NCI-H526 (cell line): ENCODE data around the gene SEMA4A.

Experiments
- DNase-seq, 2 experiments: peaks; one replicate each; lab custom pipeline; 2025; lab: John Stamatoyannopoulos, UW

The SEMA4A gene

GRCh38 chr1:156135930-156136871 lies 17.2 kb upstream of the SEMA4A start:
- no peak for DNase-seq

DNA sequence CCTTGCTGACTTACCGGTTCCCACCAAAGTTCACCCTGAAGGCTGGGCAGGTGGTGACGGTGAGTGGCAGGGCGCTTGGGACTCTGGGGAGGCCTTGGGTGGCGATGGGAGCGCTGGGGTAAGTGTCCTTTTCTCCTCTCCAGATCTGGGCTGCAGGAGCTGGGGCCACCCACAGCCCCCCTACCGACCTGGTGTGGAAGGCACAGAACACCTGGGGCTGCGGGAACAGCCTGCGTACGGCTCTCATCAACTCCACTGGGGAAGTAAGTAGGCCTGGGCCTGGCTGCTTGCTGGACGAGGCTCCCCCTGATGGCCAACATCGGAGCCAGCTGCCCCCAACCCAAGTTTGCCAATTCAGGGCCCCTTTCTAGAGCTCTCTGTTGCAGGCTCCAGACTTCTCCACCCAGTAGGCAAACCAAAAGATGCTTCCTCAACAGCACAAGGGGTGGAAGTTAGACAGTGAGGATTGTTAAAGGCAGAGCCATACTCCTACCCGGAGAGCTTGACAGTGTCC lies 16.4 kb upstream of the SEMA4A start:
- peak in 1 of 2 experiments; percentile 43 for DNase-seq

GRCh38 chr1:156138458-156138867 lies 14.9 kb upstream of the SEMA4A start:
- no peak for DNase-seq

DNA sequence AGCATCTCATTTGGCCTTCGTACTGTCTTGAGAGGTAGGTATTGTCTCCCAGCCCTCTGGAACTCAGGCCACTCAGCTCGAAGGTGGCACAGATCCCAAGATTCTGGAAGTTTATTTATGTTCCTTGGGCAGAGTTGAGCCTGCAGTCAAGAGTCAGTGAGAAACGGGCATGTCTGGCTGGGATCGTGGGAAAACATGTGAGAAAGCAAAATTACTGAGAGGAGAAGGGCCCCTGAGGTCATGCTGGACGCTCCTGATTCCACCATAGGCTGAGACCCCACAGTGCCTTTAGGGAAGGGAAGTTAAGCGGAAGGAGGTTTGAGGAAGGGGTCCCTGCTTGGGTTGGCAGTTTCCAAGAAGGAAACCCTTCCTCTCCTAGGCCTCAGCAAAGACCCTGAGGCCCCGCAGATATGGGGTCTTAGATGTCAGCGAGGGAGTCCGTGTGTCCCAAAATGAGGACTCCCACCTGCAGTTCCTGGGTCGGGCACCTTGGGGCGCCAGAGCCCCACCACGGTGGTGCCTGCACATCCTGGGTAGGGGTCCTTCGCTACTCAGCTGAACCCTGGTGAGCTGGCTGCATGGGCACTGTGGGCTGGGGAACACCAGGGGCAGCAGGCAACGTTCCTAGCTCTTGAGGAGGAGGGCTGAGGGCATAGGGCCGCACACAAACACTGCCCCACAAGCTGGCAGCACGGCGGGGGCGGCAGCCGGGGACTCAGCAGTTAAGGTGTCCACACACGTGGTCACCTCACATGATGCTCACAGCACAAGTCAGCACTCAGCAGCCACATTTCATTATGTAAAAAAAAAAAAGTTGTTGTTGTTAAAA lies 12.3 kb upstream of the SEMA4A start:
- DNase-seq = peak in 1 of 2 experiments; percentile 82

DNA sequence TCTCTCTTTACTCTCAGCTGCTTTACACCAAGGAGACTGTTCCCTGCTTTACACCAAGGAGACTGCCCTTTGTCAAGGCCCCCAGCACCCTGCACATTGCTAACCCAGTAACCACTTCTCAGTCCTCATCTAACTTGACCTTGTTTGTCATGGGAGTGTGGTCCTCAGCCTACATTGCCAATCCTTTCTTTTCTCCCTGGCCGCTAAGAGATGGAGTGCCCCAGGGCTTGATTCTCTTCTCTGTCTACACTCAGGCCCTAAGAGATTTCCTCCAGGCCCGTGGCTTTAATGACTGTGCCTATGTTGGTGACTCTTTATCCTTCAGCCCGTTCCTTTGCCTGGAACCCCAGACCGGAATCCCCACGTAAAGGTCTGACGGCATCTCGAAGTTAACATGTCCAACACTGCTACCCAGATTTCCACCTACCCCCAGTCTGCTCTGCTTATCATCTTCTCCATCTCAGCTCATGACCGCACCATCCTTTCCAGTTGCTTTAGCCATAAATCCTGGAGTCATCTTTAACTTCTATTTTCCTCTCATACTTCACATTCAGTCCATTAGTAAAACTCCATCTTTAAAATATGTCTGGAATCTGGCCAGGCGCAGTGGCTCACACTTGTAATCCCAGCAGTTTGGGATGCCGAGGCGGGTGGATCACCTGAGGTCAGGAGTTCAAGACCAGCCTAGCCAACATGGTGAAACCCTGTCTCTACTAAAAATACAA lies 9.5 kb upstream of the SEMA4A start:
- DNase-seq = no peak

GRCh38 chr1:156144742-156145141 lies 8.6 kb upstream of the SEMA4A start:
- no peak for DNase-seq

DNA sequence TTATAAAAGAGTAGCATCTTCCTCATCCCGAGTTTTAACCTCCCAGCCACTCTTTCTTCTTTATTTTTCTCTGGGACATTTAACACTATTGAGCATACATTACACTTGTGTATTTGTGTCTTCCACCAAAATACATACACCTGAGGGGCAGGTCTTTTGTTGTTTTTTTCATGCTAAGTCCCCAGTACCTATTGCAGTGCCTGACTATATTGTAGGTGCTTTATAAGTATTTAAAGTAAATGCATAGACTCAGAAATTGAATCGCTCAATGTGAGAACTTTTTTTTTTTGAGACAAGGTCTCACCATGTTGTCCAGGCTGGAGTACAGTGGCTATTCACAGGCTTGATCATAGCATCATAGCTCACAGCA lies 7.8 kb upstream of the SEMA4A start:
- no peak for DNase-seq

- DNase-seq = peak; percentile 95 to 96
These were observed 7.2 kb upstream of the SEMA4A start for GRCh38 chr1:156146020-156146768.

GRCh38 chr1:156146769-156147405 lies 6.5 kb upstream of the SEMA4A start:
- no peak for DNase-seq

DNA sequence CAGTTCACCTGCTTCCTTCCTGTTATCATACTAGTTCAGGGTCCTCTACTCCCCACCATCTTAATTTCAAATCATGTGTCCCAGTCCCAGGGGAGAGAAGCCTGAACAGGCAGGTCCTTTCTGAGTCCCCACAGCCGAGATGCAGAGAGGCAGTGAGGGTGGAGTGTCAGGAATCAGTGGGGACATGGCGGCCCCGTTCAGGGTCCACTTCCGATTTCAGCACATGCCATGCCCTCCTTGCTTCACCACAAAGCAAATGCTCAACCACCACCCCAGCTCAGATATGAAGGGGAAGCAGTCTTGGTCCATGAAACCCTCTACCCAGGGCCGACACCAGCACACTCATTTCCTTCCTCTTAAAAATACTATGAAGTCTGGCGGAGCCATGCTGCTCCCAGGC lies 5.2 kb upstream of the SEMA4A start:
- peak in 1 of 2 experiments; percentile 40 for DNase-seq

DNA sequence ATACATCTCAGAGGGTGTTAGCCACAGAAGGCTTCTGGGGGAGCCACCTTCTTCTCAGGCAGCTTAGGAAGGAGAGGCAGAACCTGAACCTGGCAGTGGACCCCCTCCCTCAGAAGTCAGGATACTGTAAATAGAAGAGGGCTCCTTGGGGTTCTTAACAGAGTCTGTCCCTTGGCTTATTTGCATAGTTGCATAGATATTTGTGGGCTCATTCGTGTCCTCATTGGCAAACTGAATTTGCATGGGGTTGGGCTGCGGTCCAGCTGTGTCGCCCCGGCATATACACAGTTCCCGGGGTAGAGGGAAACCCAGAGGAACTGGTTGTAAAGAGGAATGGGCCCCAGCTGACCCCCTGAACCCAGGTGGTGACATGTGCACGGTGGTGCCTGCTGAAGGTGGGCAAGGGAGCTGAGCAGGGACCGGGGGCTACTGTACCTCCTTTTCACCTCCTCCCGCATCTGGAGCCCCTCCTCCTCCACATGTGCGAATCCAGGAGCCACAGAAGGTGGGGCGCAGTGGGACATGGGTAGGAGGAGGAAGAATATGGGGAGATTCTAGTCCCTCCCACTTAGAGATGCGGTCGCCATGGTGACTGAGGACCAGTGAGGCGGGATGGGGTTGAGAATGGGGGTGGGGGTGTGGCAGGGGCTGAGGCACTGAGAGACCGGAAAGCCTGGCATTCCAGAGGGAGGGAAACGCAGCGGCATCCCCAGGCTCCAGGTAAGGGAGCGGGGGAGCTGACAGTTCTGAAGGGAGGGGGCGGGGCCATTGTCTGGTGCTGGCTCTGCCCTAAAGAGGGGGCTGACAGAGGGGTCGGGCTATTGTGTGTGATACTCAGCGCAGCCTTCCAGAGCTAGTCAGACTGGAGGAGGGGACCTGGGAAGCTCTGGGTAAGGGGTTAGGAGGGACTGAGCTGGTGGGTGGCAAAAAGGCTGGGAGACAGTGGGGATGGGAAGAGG lies 3.7 kb upstream of the SEMA4A start:
- DNase-seq = peak; percentile 86 to 94

GRCh38 chr1:156150333-156151011 lies 2.9 kb upstream of the SEMA4A start:
- DNase-seq = peak in 1 of 2 experiments; percentile 49

GRCh38 chr1:156151093-156151688 lies 2.2 kb upstream of the SEMA4A start:
- DNase-seq = no peak

DNA sequence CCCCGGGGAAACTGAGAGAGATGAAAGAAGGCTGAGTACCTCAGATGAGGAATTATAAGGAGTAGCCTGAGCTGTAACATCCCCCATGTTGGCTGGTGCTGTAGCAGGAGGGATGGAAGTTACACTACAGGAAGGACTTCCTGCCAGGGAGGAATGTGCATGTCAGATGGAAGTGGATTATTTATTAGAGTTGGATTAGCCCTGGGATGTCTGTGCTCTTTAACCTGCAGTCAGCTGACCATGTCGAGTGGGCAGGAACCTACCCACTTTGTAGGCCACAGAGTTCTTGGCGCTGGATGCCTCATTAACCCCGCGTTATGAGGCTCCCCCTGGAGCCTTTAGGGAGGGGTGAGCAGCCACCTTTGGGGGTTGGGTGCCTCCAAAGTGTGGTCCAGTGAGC lies 757 bp upstream of the SEMA4A start:
- DNase-seq = no peak

DNA sequence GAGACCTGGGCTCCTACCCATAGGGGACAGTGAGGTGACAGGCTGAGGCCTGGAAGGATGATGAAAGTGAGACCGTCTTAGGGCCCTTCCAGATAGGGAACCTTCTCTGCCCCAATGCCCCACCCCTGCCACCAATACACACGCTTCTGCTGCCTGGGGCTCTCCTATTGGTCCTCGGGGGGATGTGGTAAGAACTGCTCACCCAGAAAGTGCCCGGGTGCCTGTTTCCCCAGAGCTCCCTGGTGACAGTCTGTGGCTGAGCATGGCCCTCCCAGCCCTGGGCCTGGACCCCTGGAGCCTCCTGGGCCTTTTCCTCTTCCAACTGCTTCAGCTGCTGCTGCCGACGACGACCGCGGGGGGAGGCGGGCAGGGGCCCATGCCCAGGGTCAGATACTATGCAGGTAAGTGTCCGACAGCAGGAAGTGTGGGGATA lies 948 bp downstream of the SEMA4A start:
- DNase-seq = no peak

DNA sequence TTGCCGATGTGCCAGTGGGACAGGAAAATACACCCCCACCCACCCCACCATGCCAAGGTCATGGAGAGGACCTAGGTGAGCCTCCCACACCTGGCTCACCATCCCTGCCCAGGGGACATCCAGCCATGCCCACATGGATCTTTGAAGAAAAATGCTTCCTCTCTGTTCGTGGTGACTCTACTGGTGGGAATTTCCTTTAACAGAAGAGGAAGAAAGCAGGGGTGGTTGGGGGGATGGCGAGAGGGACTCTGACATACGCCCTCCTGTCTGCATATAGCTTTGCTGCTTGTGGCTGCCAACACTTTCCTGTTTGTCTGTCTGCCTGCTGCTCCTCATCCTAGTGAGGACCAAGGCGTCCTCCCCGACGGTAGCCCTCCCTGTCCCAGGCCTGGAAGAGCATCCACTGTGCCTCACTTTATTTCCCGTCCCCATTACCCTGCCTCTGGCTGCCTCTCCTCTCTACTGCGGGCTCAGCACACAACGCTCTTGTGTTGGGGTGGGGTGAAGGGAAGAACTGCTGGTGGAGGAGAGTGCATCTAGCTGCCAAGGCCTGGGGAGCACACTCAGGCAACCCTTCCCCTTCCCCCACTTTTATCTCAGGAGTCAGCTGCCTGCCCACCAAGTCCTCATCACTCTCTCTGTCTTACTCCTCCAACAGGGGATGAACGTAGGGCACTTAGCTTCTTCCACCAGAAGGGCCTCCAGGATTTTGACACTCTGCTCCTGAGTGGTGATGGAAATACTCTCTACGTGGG lies 2.5 kb downstream of the SEMA4A start:
- DNase-seq = no peak

- no peak for DNase-seq
These were observed 4.1 kb downstream of the SEMA4A start for GRCh38 chr1:156157506-156157905.

- no peak for DNase-seq
These were observed 4.6 kb downstream of the SEMA4A start for GRCh38 chr1:156157966-156158365.
